ENCODE measurements around the gene PARP4. TPM values are rescaled to one million over a fixed set of nuclear protein-coding genes. Genes with fewer than 3 reads are reported as not detected.
"Not testable (repeated sequence)": the region's sequence is repeated elsewhere in the genome, so short reads cannot be mapped to it uniquely, and the experiment has no call there.

Gene PARP4
- total RNA-seq, 1 experiment from 2014 or later = 57.7 TPM

GRCh38 chr13:24505756-24506155, 6.8 kb downstream of the PARP4 start:
- no peak for DNase-seq (ENCODE audit: low read depth)

- DNase-seq (ENCODE audit: low read depth) = no peak
Measured at GRCh38 chr13:24505256-24505655, 7.3 kb downstream of the PARP4 start.

- DNase-seq (ENCODE audit: low read depth) = no peak
Measured at GRCh38 chr13:24503379-24503696, 9.2 kb downstream of the PARP4 start.

GRCh38 chr13:24502533-24503378, 9.8 kb downstream of the PARP4 start:
- DNase-seq (ENCODE audit: low read depth) = peak; percentile 79

GRCh38 chr13:24500977-24501376, 11.6 kb downstream of the PARP4 start:
- DNase-seq (ENCODE audit: low read depth) = no peak

GRCh38 chr13:24497742-24498141, 14.8 kb downstream of the PARP4 start:
- DNase-seq (ENCODE audit: low read depth) = no peak

- DNase-seq (ENCODE audit: low read depth) = peak; percentile 40
Measured at GRCh38 chr13:24496295-24496694, 16.3 kb downstream of the PARP4 start.

- DNase-seq (ENCODE audit: low read depth) = no peak
Measured at GRCh38 chr13:24495151-24495729, 17.3 kb downstream of the PARP4 start.

GRCh38 chr13:24493356-24493755, 19.2 kb downstream of the PARP4 start:
- no peak for DNase-seq (ENCODE audit: low read depth)

GRCh38 chr13:24491845-24492244, 20.7 kb downstream of the PARP4 start:
- no peak for DNase-seq (ENCODE audit: low read depth)

- DNase-seq (ENCODE audit: low read depth) = no peak
Measured at GRCh38 chr13:24489721-24490120, 22.9 kb downstream of the PARP4 start.

GRCh38 chr13:24488092-24488491, 24.5 kb downstream of the PARP4 start:
- DNase-seq (ENCODE audit: low read depth) = not testable (repeated sequence)

- not testable (repeated sequence) for DNase-seq (ENCODE audit: low read depth)
Measured at GRCh38 chr13:24486017-24486657, 26.4 kb downstream of the PARP4 start.

GRCh38 chr13:24473686-24474085, 38.9 kb downstream of the PARP4 start:
- DNase-seq (ENCODE audit: low read depth) = no peak

- DNase-seq (ENCODE audit: low read depth) = not testable (repeated sequence)
Measured at GRCh38 chr13:24472129-24472528, 40.4 kb downstream of the PARP4 start.

- no peak for DNase-seq (ENCODE audit: low read depth)
Measured at GRCh38 chr13:24463078-24463477, 49.5 kb downstream of the PARP4 start.

- no peak for DNase-seq (ENCODE audit: low read depth)
Measured at GRCh38 chr13:24460256-24460655, 52.3 kb downstream of the PARP4 start.

GRCh38 chr13:24459726-24460125, 52.9 kb downstream of the PARP4 start:
- no peak for DNase-seq (ENCODE audit: low read depth)

GRCh38 chr13:24459234-24459633, 53.3 kb downstream of the PARP4 start:
- DNase-seq (ENCODE audit: low read depth) = peak; percentile 11

GRCh38 chr13:24458736-24459135, 53.8 kb downstream of the PARP4 start:
- DNase-seq (ENCODE audit: low read depth) = no peak

- no peak for DNase-seq (ENCODE audit: low read depth)
Measured at GRCh38 chr13:24456396-24456795, 56.2 kb downstream of the PARP4 start.

- DNase-seq (ENCODE audit: low read depth) = no peak
Measured at GRCh38 chr13:24454056-24454455, 58.5 kb downstream of the PARP4 start.

- no peak for DNase-seq (ENCODE audit: low read depth)
Measured at GRCh38 chr13:24452044-24452443, 60.5 kb downstream of the PARP4 start.

Data from RPMI7951 (cell line).